NCI-H1092 treated with DMSO at 0.1 percent for 48 hours (cell line): ENCODE data around the gene ITGB5.
"Not testable (repeated sequence)": the region's sequence is repeated elsewhere in the genome, so short reads cannot be mapped to it uniquely, and the experiment has no call there.

ENCODE experiments used
- DNase-seq: peaks from one replicate; lab custom pipeline; 2025; lab: John Stamatoyannopoulos, UW

The ITGB5 gene

DNA sequence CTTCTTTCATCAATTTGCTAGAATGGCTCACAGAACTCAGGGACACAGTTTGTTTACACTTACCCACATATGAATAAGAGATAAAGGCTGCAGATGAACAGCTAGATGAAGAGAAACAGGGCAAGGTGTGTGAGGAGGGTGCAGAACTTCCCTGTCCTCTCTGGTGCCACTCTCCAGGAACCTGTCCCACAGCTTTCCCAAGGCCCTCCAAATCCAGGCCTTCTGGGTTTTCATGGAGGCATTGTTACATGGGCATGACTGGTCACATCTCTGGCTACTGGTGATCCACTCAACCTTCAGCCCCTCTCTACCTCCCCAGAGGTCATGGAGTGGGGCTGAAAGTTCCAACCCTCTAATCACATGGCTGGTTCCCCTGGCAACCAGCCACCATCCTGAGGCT is 73.6 kb downstream of the ITGB5 start:
- no peak for DNase-seq

DNA sequence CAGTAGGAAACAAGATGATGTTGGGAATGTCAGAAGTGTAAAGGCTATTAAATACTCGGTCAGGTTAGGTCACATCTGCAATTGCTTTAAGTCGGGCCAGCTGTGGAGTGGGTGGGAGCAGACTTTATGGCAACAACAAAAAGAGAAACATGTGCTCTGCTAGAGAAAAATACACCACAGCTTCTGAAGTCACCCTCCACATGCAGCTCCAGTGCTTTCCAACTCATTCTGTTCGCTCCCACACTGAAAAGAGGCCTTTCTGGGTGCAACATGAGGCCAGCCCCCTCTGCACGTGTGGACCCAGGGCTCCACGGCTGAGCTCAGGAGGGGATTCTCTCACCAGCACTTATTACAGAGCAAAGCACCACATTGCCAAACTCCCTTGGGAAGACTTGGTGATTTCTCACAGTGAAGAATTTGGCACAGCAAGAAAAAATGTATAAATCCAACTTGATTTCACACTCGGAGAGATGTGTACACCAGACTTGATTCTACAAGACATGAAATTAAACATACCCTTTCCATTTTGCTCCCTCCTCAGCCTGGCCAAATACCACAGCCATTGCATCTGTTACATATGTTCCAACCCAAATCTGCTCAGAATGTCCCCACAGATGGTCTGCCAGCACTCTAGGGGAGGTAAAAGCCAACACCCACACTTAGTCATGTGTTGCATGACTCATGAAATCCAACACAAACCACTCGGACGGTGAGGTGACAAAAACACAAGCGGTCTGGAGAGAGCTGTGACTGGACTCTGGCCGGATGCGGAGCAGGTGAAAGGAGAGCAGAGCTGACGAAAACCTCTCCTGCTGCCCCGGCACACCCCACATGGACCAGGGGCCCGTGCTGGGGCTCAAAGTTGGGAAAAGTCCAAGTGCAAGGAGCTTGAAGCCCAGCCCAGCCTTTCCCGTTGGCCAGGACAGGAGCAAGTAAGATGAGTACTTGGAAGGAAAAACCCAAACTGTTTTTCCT is 74.6 kb downstream of the ITGB5 start:
- no peak for DNase-seq

DNA sequence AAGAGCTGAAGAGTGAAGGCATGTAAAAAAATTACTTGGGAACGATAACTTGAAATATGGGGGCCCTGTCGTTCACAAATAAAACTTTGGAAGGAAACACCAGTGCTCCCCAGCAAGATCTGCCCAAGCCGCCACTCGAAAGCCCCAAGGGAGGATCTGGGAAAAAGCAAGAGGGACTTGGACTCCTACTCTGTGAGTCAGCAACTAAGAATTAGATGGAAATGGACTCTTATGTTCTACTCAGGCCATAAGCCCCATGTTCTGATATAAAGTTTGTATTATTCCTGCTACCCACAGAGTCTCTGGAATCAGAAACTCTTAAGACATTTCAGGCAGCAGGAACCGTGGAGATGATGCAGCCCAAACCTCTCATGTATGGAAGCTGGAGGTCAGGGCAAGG is 75.7 kb downstream of the ITGB5 start:
- DNase-seq = no peak

DNA sequence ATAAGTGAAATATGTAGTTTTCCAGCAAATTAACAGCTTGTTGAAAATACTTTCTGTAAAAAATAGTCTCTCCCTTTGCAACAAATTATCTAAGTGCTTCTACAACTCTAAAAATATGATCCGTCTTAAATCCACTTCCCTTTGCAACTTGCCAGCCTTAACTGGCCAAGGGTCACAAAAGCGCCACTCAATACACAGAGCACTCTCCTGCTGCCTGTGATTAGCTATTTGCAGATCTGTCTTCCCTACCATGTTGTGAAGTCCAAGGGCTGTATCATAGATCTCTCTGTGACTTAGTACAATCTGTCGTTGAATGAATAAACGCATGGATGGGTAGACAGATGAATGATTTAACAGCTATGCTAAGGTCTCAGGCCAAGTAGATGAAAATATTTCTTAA is 76.2 kb downstream of the ITGB5 start:
- DNase-seq = no peak

DNA sequence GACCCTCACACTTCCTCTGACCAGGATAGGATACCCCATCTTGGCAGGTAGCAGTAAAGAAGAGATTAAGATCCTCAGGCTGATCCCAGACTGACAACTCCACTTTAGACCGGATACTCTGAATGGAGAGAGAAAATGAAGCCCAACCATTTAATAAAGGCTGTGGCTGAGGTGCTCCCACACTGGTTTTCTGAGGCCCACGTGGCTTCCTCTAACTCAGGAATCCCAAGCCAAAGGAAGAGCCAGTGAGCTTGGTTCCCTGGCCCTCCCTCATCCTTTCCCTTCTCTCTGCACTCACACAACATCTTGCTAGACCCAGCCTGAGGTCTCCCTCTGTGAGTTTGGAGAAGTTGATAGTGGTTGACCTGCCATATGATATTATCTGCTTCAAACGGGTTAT is 78.1 kb downstream of the ITGB5 start:
- no peak for DNase-seq

DNA sequence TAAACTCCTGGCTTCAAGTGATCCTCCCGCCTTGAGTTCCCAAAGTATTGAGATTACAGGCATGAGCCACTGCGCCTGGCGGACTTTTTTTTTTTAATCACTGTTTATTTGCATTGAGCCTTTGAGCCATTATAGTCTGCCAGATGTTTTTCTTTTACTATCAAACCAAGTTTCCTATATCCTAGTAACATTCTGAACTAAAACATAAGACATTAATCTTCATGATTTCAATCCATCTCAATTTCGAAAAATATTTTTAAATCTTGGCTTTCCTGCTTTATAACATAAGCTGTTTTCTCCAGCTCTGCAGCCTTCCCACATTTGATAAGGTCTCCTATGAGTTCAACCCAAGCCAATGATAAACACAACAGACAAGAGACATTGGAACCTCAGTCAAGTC is 81.5 kb downstream of the ITGB5 start:
- DNase-seq = no peak

DNA sequence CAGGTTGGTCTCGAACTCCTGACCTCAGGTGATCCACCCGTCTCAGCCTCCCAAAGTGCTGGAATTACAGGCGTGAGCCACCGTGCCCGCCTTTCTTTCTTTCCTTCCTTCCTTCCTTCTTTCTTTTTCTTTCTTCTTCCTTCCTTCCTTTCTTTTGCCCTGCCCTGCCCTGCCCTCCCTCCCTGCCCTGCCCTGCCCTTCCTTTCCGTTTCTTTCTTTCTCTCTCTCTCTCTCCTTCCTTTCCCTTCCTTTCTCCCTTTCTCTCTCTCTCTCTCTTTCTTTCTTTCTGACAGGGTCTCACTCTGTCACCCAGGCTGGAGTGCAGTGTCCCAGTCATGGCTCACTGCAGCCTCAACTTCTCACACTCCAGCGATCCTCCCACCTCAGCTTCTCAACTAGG is 82.3 kb downstream of the ITGB5 start:
- DNase-seq = no peak

DNA sequence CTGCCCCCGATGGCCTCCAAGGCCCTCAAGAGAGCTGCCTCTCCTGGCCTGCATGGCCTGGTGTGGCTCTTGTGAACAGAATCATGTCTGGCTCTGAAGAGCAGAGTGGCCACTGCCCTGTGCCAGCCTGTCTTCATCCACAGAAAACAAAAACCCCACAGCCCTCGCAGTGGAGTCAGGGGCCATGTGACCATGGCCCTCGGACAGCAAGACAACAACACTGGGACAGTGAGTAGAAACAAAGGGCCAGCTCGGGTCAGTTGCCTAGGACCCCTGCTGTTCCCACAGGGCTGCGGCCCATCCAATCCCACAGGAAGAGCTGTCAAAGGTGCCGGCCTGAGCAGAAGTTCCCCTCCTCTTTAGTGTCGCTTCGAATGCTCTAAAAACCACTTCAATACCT is 84.5 kb downstream of the ITGB5 start:
- no peak for DNase-seq

DNA sequence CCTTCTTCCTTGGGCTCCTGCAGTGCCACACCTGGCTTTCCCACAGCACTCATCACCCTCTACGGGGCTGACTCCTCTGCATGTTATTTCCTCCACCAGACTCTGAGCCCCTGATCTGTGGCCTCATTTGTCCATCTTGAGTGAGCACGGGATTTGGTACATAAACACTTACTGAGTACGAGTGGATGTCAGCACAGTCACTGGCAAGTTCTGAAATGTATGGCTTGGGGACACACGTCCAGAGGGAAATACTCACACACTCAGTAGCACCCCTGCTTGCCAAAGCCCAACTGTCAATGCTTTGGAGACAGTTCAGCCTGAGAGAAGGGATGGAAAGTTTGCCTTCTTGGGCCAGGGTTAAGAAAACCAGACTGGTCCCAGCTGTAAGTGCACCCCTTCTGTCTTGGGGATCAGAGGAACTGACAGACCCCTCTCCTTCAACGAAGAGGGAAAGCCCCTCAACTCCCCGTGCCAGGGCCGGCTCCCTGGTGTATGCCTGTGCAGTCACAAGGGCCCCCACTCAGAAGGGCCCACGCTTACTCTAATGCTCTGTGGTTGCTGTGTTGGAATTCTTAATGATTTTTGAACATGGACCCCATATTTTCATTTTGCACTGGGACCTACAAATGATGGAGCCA is 85.0 kb downstream of the ITGB5 start:
- no peak for DNase-seq

DNA sequence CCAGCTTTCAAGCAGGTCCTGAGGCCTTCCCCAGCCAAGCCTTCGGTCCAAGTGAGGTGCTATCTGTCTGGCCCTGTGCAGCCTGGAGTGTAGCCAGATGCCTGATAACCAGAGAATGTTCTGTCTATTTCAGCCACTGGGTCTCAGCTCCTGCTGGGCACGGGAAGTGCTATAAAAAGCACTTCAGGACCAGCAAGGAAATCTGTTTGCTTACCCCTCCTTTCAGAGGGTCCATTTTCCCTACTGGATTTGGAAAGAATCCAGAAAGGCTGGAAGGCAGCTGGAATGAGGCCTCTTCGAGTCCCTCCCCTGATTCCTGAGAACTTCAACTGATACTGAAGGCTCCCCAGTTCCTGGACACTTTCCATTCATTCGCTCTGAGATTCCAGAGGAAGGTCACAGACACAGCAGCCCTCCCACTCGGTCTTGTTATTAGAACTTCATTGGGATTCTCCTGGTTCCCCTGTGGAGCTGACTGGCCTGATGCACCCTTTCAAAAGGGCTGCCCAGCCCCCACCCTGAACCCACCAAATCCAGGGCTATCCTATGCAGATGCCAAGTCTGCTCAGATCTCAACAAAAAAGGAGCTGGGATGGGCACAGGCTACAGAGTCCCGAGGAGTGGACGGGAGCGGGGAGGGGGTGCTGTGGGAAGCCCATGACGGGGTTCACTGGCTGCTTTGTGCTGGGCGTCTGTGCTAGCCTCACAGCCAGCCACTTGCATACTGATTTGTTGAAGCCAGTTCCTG is 86.5 kb downstream of the ITGB5 start:
- peak; percentile 64 for DNase-seq

DNA sequence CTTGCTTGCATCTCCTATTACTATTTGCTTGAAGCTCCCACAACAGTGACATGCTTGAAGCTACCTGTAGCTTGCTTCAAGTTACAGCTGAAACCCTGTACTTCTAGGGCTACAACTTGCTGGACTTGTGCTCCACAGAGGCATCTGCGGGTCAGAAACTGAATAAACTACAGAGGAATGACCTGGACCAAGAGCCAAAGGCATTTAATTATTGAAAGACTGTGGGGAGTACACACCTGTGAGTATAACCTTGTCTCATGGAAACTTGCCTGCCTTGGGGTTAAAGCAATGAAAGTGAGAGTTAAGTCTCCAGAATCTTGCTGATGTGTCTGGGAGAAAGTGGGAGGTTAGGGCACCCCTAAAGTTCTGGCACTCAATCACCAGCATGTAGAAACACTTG is 87.1 kb downstream of the ITGB5 start:
- DNase-seq = no peak

DNA sequence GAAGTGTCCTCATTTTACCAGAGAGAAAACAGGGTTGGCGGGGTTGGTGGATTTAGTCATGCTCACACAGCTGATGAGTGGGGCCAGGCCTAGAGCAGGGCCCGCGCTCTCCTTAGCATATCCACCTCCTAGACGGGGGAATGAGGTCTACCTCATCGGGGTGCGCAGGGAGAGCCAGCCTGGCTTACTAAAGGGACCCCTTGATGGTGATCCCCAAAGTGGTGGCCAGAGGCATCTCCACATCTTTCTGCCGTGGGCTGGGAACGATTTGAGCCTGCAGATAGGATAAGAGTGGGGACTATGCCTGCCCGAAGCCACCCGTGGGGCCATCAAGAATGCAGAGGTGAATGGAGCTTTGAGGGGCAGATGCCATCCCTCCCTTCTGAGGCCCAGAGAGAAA is 87.5 kb downstream of the ITGB5 start:
- no peak for DNase-seq

DNA sequence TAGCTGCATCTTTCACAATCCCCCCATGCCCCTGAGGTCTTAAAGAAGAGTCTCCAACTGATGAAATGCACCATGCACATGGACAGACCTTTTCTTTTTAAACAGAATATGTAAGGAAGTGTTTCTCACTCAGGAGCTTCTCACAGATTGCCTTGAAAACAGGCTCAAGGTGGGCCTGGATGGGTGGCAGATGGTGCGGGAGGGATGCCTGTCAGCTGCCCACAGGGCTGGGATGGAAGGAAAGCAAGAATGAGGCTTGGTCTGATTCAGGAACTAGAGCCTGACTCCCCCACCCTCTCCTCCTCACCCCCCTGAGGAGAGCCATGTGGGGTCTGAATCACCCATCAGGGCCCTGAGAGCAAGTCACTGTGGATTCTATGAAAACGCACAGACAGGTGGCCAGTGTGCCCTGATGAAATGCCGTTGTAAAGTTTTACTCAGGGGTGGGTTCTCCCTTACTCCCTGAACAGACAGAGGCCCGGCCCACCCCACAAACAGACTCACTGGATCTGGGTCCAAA is 89.7 kb downstream of the ITGB5 start:
- DNase-seq = no peak

DNA sequence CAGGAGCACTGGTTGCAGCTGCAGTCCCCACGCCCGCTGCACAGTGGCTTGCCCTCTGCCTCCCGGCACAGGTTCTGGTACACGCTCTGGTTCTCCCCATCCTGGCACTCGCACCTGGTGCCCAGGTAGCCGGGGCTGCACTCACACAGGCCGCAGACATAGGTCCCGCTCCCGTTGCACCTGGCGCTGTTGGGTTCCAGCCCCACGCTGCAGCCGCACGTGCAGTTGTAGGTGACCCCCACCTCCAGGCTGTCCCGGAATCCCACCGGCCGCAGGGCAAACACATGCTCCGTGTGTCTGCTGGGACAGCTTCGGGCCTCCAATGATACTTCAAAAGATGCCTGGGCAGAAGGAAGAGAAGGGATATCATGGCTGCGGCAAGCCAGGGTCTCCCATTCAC is 90.7 kb downstream of the ITGB5 start:
- no peak for DNase-seq

DNA sequence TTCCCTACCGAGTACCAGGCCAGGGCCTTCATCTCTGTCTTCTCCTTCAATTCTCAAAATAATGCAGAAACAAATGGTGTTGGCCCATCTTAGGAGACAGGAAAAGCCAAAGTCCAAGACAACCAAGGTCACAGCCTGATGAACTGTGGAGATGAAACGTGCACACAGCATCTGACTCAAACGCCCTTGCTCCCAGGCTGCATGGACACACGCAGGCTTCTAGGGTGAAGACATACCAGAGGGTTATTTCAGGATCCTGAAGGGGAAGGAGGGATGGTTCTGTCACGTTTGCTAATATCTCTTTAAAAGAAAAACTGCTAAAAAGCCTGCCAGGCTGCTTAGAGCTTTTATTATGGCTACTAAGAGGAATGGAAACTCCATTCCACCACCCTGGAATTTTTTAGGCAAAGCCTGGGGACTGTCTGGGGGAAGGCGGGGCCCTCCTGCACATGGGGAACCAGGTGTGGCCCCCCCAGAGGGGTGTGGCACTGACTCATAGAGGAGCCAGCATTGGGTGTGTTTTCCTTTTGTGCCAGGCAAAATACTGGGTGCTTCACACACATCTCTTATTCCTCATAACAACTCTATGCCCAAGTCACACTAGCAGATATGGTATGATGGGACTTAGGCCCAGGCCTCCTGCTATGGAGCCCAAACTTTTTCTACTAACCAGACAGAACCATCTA is 94.0 kb downstream of the ITGB5 start:
- DNase-seq = no peak

DNA sequence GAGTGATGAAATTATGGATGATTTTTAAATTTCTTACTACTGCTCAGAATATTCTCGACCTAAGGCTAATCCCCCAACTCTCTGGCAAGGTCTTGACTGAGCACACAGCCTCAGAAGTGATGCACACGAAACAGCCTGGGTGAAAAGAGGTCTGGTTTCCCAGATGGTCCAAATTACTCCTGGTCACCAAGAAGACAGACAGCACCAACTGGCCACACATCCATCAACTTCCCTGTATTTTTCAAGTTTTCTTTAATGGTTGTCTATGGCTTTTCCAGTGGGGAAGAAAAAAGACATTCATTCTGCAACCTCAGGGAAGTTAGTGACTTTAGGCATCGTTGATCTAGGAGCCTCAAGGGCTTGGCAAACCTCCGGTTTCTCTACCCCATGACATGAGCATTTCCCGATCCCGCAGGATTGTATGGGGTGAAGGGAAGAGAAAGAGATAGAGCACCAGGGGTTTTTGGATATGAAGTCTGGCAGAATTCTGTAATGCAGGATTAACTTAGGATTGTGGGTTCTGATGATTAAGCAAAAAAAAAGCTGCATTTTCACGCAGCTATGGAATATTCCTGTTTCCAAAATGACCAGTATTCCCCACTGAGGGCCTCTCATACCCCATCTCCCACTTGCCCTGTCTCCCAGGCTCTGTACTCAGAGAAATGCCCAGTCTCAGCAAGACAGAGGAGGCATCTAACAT is 94.7 kb downstream of the ITGB5 start:
- DNase-seq = no peak

DNA sequence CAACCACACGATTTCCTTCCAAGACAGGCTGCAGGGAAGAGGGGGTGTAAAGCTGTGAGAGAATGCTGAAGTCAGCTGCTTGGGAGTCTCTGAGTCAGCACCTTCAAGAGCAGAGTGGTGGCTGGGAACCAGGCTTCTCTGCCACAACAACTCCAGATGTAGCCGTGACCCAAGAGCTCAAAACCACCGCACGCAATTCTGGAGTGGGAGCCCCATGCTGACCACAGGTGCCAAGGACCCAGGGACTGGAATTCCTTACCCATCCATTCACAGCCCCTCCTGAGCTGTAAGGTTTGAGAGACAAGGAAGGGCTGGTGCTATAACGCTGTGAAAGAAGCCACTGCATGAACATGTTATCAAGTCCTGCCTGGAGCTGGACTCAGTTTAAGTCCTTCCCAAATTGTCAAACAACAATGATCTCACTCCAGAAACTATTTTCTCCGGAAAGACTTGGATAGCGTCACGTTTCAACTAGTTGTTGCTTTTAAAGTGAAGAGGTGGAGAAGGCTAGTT is 95.5 kb downstream of the ITGB5 start:
- no peak for DNase-seq

DNA sequence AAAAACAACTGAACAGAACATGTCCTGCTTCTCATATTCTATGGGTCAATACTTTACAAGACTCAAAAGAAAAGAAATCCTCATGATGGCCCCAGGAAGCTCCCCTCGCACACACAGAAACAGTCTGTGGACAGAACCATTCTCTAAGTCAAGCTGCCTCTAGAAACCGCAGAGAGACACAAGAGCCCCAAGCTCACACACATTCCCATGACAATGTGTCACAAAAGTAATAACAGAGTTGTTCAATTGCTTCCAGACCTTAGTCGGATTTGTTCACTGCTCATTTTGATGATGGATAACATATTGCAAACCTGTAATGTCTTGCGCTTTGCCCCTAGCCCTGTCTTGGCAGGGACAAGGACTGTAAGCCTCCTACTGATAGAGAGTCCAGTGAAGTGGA is 96.0 kb downstream of the ITGB5 start:
- no peak for DNase-seq

DNA sequence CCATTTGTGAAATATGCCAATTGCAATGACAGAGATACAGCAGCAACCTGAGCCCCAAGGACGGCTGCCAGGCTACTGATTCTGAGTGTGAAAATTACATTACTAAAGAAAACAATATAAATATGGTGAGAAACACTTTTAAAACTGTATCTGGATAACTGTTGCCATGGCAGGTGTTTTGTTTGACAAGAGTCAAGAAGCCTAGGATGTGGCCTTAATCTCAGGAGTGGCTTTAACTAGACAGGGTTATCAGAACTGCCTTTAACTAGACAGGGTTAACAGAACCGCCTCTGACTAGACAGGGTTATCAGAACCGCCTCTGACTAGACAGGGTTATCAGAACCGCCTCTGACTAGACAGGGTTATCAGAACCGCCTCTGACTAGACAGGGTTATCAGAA is 98.1 kb downstream of the ITGB5 start:
- not testable (repeated sequence) for DNase-seq

DNA sequence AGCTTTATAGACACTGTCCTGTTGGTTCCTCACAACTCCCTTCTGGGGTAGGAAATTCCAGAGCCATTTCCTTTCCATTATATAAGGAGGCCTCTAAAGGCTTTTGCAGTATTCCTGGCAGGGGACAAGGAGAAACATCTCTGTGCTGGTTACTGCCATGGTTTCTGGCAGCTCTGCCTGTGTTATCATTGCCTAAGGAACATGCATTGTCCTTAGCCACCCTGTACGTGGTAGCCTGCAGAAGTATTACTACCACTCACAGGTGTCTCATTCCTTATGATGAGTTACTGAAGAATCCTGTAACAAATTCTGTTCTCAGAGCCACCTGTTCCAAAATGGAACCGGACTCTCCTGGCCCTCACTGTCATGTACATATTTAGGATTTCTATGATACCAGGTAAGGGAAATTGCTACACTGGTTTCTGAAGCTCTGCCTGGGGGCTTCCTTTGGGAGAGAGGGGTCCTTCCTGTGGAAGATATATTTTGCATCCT is 98.9 kb downstream of the ITGB5 start:
- no peak for DNase-seq
